Measurements from ENCODE around the gene TNFAIP3. TPM values are rescaled to one million over a fixed set of nuclear protein-coding genes. Genes with fewer than 3 reads are reported as not detected.

Gene TNFAIP3
- total and polyA plus RNA-seq, 2 of the 8 experiments (the other 6 are each of a cell fraction or from before 2014, with no cell fraction given) = 1.6 to 2.0 TPM

- no peak overlapping the region for H4K5ac ChIP-seq (ENCODE audit: insufficient read length, low read depth, low read length)
- H3K4ac ChIP-seq (replicated peaks; ENCODE audit: insufficient read length, low read depth, low read length) = no peak overlapping the region
- H2BK5ac ChIP-seq (ENCODE audit: low read depth, low read length) = no peak overlapping the region
- no peaks in the 10 kb centered on the region for H3K79me1 ChIP-seq (ENCODE audit: low read depth, low read length)
- no peak overlapping the region for H3K23ac ChIP-seq (ENCODE audit: insufficient read length)
- H3K27ac ChIP-seq (ENCODE audit: low read depth, low read length) = no peak overlapping the region
- no peak overlapping the region for H3K4me2 ChIP-seq (ENCODE audit: insufficient read depth in 1 of 2, low read depth in 2 of 2, low read length in 2 of 2)
- FAIRE-seq (no peak), DNase-seq (ENCODE audit: low read depth in 1 of 2, low spot score in 2 of 2) (no peak)
- WGBS, 2 experiments (ENCODE audit: extremely low coverage in 1 of 2, insufficient coverage in 1 of 2, insufficient read length in 1 of 2, insufficient replicate concordance in 2 of 2, low coverage in 1 of 2, low lambda C conversion rate in 2 of 2, missing lambda C conversion rate in 1 of 2) = 88% methylated on average over 6 of the region's 6 CpGs; no CpG with 5 or more reads in 1 of the 2 experiments
- CTCF ChIA-PET (ENCODE audit: partially characterized antibody) = interaction anchor here (0.6 to 1.2 kb wide), 3 partner anchors 16 to 1166 kb away, joined by 3 to 5 read pairs (median 3); no protein-coding TSS in a partner anchor
- H3K27me3 ChIP-seq (replicated peaks in 1 of 4; ENCODE audit: control insufficient read depth in 3 of 4, extremely low read depth in 1 of 4, insufficient read depth in 3 of 4, low read length in 3 of 4) = no peaks in the 10 kb centered on the region
- no peaks in the 10 kb centered on the region for H3K23me2 ChIP-seq (ENCODE audit: low read depth, low read length)
- H3K9me3 ChIP-seq (ENCODE audit: insufficient read depth in 2 of 2, low read depth in 1 of 2, low read length in 1 of 2) = no peaks in the 10 kb centered on the region
- no peak overlapping the region for H3K14ac ChIP-seq (ENCODE audit: insufficient read length)
- no peak overlapping the region for H3K4me3 ChIP-seq (ENCODE audit: extremely low read depth in 1 of 4, insufficient read depth in 2 of 4, low read depth in 3 of 4, low read length in 4 of 4)
- H3K18ac ChIP-seq (ENCODE audit: extremely low read depth, low read length) = no peak overlapping the region
- no peak overlapping the region; the same call in 1 of the 2 replicates for H2AFZ ChIP-seq (ENCODE audit: low read length)
- H4K8ac ChIP-seq (ENCODE audit: extremely low read depth, insufficient read depth, low read length) = no peak overlapping the region
- H3K56ac ChIP-seq (replicated peaks; ENCODE audit: insufficient read length, low read depth, low read length) = no peak overlapping the region
- peak overlapping the region; percentile 37; the same call in 1 of the 2 replicates for H2BK20ac ChIP-seq (ENCODE audit: low read length)
- no peaks in the 10 kb centered on the region for H4K20me1 ChIP-seq (replicated peaks in 1 of 2; ENCODE audit: control insufficient read depth in 1 of 2, insufficient read depth in 2 of 2, low read length in 2 of 2)
- no peaks in the 10 kb centered on the region for H3K79me2 ChIP-seq (ENCODE audit: control insufficient read depth in 1 of 2, insufficient read depth in 2 of 2, low read length in 2 of 2)
- H4K91ac ChIP-seq (replicated peaks; ENCODE audit: insufficient read length, low read length) = no peak overlapping the region
- POLR2A ChIA-PET (ENCODE audit: partially characterized antibody) = no interaction called here
- no peak overlapping the region for H3K9ac ChIP-seq (replicated peaks in 1 of 4; ENCODE audit: extremely low read depth in 1 of 4, low read depth in 3 of 4, low read length in 3 of 4)
- no peaks in the 10 kb centered on the region for H3K4me1 ChIP-seq (replicated peaks in 1 of 4; ENCODE audit: control insufficient read depth in 3 of 4, insufficient read depth in 4 of 4, low read length in 3 of 4)
- 0 out of 2 replicates have a peak overlapping the region, but pooled peaks have one; percentile 54 for H2BK15ac ChIP-seq (ENCODE audit: low read length)
- H2BK12ac ChIP-seq (ENCODE audit: low read depth, low read length) = peak overlapping the region; percentile 21; the same call in 1 of the 2 replicates
- no peak overlapping the region for H2AK5ac ChIP-seq (ENCODE audit: low read depth, low read length)
- H3K36me3 ChIP-seq (ENCODE audit: control insufficient read depth in 2 of 4, insufficient read depth in 4 of 4, low read length in 3 of 4) = no peaks in the 10 kb centered on the region
- H2BK120ac ChIP-seq (replicated peaks; ENCODE audit: low read depth, low read length) = no peak overlapping the region
- TF ChIP-seq CREB1 (IDR thresholded peaks at IDR 0.05) (no peak), KDM5A (IDR thresholded peaks at IDR 0.05; ENCODE audit: low read length) (no peak), FOSL1 (IDR thresholded peaks at IDR 0.05; ENCODE audit: insufficient read depth, low read depth, low read length) (no peak), TAF7 (optimal IDR thresholded peaks at IDR 0.05; ENCODE audit: borderline replicate concordance, low read depth, low read length) (no peak), RAD21 (IDR thresholded peaks at IDR 0.05 in 1 of 2, conservative IDR thresholded peaks at IDR 0.05 in 1 of 2; ENCODE audit: low read depth in 2 of 2, low read length in 2 of 2) (no peak), KDM4A (IDR thresholded peaks at IDR 0.05; ENCODE audit: low read depth, low read length, severe bottlenecking) (no peak), ZNF274 (IDR thresholded peaks at IDR 0.05; ENCODE audit: borderline replicate concordance, extremely low read depth, low read length) (no peak), SP4 (IDR thresholded peaks at IDR 0.05; ENCODE audit: low read length) (no peak), SUZ12 (IDR thresholded peaks at IDR 0.05; ENCODE audit: low read length) (no peak), GTF2F1 (IDR thresholded peaks at IDR 0.05; ENCODE audit: borderline replicate concordance, low read depth, low read length) (no peak), USF2 (IDR thresholded peaks at IDR 0.05; ENCODE audit: low read length) (no peak), TBP (IDR thresholded peaks at IDR 0.05; ENCODE audit: low read depth, low read length) (no peak), RNF2 (IDR thresholded peaks at IDR 0.05; ENCODE audit: borderline replicate concordance, low read depth, low read length, missing control alignments, poor library complexity, severe bottlenecking) (no peak)
Observed at GRCh38 chr6:137846274-137846673, 20.8 kb upstream of the TNFAIP3 start.
